HepG2 (cell line): ENCODE measurements around the gene FLYWCH1. TPM values are rescaled to one million over a fixed set of nuclear protein-coding genes. Genes with fewer than 3 reads are reported as not detected.

Source experiments
- ERF ChIP-seq: IDR thresholded peaks from 2 replicates; pipeline ENCODE4 v1.6.1; 2018; ENCODE audit warnings: missing biosample characterization, missing genetic modification reagents
- ETV5 ChIP-seq: IDR thresholded peaks from 2 replicates; pipeline ENCODE4 v1.6.1; 2018; ENCODE audit warnings: missing biosample characterization, missing genetic modification reagents, inconsistent platforms, borderline replicate concordance
- IKZF4 ChIP-seq: sonication (generic); formaldehyde crosslinking; IDR thresholded peaks from 2 replicates; pipeline ENCODE4 v1.5.1; 2020; ENCODE audit warnings: borderline replicate concordance, mild to moderate bottlenecking, low read depth, missing genetic modification reagents; ENCODE audit errors: not compliant biosample characterization
- JUN ChIP-seq: sonication (generic); formaldehyde crosslinking; IDR thresholded peaks from 2 replicates; pipeline ENCODE4 v1.4.0; 2020; ENCODE audit warnings: mild to moderate bottlenecking, missing genetic modification reagents
- JUND ChIP-seq: sonication (generic); formaldehyde crosslinking; IDR thresholded peaks from 2 replicates; pipeline ENCODE4 v1.8.0; 2022; ENCODE audit warnings: mild to moderate bottlenecking, missing genetic modification reagents
- LRRFIP1 ChIP-seq: sonication (generic); formaldehyde crosslinking; conservative IDR thresholded peaks from 2 replicates; pipeline ENCODE4 v1.4.0; 2020; ENCODE audit warnings: missing genetic modification reagents
- MTA1 ChIP-seq: sonication (generic); formaldehyde crosslinking; IDR thresholded peaks from 2 replicates; pipeline ENCODE4 v1.4.0; 2020; ENCODE audit warnings: missing genetic modification reagents, mild to moderate bottlenecking, borderline replicate concordance
- PAF1 ChIP-seq: IDR thresholded peaks from 2 replicates; pipeline ENCODE4 v1.6.1; 2016; ENCODE audit warnings: missing genetic modification reagents, missing compliant biosample characterization
- SMAD9 ChIP-seq: sonication (generic); formaldehyde crosslinking; IDR thresholded peaks from 2 replicates; pipeline ENCODE4 v1.5.1; 2020; ENCODE audit warnings: mild to moderate bottlenecking, missing genetic modification reagents
- SOX6 ChIP-seq, 2 experiments: fragments of 450-650 bp in 1 of 2; sonication (generic) in 1 of 2; formaldehyde crosslinking in 1 of 2; IDR thresholded peaks; 2 replicates each; pipeline versions ENCODE4 v1.4.0 to v1.6.1; 2017 to 2020; ENCODE audit warnings: antibody characterized with exemption in 1 of 2, mild to moderate bottlenecking in 1 of 2, missing genetic modification reagents in 1 of 2
- TFDP2 ChIP-seq: sonication (generic); formaldehyde crosslinking; IDR thresholded peaks from 2 replicates; pipeline ENCODE4 v1.4.0; 2020; ENCODE audit warnings: missing genetic modification reagents
- ZFP62 ChIP-seq: sonication (generic); formaldehyde crosslinking; IDR thresholded peaks from 2 replicates; pipeline ENCODE4 v1.4.0; 2020; ENCODE audit warnings: missing genetic modification reagents
- ZNF124 ChIP-seq: sonication (generic); formaldehyde crosslinking; IDR thresholded peaks from 2 replicates; pipeline ENCODE4 v1.4.0; 2020; ENCODE audit warnings: missing genetic modification reagents
- ZNF253 ChIP-seq: sonication (generic); formaldehyde crosslinking; IDR thresholded peaks from 2 replicates; pipeline ENCODE4 v1.8.0; 2022; ENCODE audit warnings: mild to moderate bottlenecking, missing genetic modification reagents, borderline replicate concordance
- ZNF281 ChIP-seq: sonication (generic); formaldehyde crosslinking; IDR thresholded peaks from 2 replicates; pipeline ENCODE4 v1.4.0; 2020; ENCODE audit warnings: missing genetic modification reagents, borderline replicate concordance
- ZNF616 ChIP-seq: sonication (generic); formaldehyde crosslinking; IDR thresholded peaks from 2 replicates; pipeline ENCODE4 v1.5.0; 2020; ENCODE audit warnings: low read depth, mild to moderate bottlenecking, missing genetic modification reagents
- polyA plus RNA-seq, 8 experiments: library from polyadenylated mRNA; depleted of rRNA in 3 of 8; stranded (reverse) in 7 of 8; unstranded in 1 of 8; fragments of >200 nt; fragmentation: Illumina TruSeq in 4 of 8; extraction: Trizol in 4 of 8; gene quantifications; 2 replicates each; pipeline versions ENCODE4 v1.2.1 to v1.2.3, GENCODE V29; 2011 to 2016; ENCODE audit warnings: low read depth in 4 of 8, missing spikeins in 1 of 8, mixed read lengths in 1 of 8; ENCODE audit not compliant: insufficient read depth in 1 of 8
- total RNA-seq, 5 experiments: library from RNA; depleted of rRNA; stranded (reverse); fragments of >200 nt; fragmentation: Illumina TruSeq; extraction: Trizol; gene quantifications; 2 replicates each; pipeline ENCODE4 v1.2.3, GENCODE V29; 2016; ENCODE audit warnings: low read depth in 1 of 5
- TF ChIP-seq, protein P1 (sequence below): IDR thresholded peaks from 2 replicates; pipeline ENCODE4 v1.6.1; 2016
- TF ChIP-seq, protein P2 (sequence below): sonication (generic); formaldehyde crosslinking; IDR thresholded peaks from 2 replicates; pipeline ENCODE4 v1.9.0; 2021; ENCODE audit warnings: missing genetic modification reagents, borderline replicate concordance

FLYWCH1 gene
- total and polyA plus RNA-seq, 2 of the 13 experiments (the other 11 are each of a cell fraction or from before 2014, with no cell fraction given): 7.3 to 12.4 TPM

- TF ChIP-seq ZNF281: peak; percentile 27; the same call in 1 of the 2 replicates
- peak; percentile 73; the same call in 1 of the 2 replicates for TF ChIP-seq ERF (CRISPR knock-in tag)
- TF ChIP-seq LRRFIP1: no peak
- TF ChIP-seq TFDP2 (CRISPR knock-in tag): peak; percentile 90
- TF ChIP-seq ZNF253 (CRISPR knock-in tag): no peak
- peak; percentile 68; the same call in 1 of the 2 replicates for TF ChIP-seq ZNF124
- no peak for TF ChIP-seq SOX6 (IDR thresholded peaks at IDR 0.05)
- no peak for TF ChIP-seq SOX6 (CRISPR knock-in tag; IDR thresholded peaks at IDR 0.05)
- TF ChIP-seq IKZF4 (CRISPR knock-in tag): no peak
- TF ChIP-seq ZFP62 (CRISPR knock-in tag): no peak
- TF ChIP-seq JUN: no peak
- no peak for TF ChIP-seq JUND (CRISPR knock-in tag)
- no peak; the same call in 1 of the 2 replicates for TF ChIP-seq ZNF616 (CRISPR knock-in tag)
- TF ChIP-seq, protein P1, sequence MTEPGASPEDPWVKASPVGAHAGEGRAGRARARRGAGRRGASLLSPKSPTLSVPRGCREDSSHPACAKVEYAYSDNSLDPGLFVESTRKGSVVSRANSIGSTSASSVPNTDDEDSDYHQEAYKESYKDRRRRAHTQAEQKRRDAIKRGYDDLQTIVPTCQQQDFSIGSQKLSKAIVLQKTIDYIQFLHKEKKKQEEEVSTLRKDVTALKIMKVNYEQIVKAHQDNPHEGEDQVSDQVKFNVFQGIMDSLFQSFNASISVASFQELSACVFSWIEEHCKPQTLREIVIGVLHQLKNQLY (CRISPR knock-in tag): peak; percentile 45; the same call in 1 of the 2 replicates
- TF ChIP-seq ETV5 (CRISPR knock-in tag): peak; percentile 60; the same call in 1 of the 2 replicates
- TF ChIP-seq, protein P2, sequence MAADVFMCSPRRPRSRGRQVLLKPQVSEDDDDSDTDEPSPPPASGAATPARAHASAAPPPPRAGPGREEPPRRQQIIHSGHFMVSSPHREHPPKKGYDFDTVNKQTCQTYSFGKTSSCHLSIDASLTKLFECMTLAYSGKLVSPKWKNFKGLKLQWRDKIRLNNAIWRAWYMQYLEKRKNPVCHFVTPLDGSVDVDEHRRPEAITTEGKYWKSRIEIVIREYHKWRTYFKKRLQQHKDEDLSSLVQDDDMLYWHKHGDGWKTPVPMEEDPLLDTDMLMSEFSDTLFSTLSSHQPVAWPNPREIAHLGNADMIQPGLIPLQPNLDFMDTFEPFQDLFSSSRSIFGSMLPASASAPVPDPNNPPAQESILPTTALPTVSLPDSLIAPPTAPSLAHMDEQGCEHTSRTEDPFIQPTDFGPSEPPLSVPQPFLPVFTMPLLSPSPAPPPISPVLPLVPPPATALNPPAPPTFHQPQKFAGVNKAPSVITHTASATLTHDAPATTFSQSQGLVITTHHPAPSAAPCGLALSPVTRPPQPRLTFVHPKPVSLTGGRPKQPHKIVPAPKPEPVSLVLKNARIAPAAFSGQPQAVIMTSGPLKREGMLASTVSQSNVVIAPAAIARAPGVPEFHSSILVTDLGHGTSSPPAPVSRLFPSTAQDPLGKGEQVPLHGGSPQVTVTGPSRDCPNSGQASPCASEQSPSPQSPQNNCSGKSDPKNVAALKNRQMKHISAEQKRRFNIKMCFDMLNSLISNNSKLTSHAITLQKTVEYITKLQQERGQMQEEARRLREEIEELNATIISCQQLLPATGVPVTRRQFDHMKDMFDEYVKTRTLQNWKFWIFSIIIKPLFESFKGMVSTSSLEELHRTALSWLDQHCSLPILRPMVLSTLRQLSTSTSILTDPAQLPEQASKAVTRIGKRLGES (CRISPR knock-in tag): peak; percentile 62; the same call in 1 of the 2 replicates
- no peak for TF ChIP-seq SMAD9
- no peak for TF ChIP-seq PAF1
- 0 out of 2 replicates have a peak, but pooled peaks have one; percentile 14 for TF ChIP-seq MTA1
Measured at GRCh38 chr16:2905241-2905987, 6.3 kb upstream of the FLYWCH1 start (continued).
